DMS79 treated with DMSO at 0.1 percent for 48 hours (cell line): ENCODE results near the gene ENC1.

ENCODE experiments used
- DNase-seq: peaks from one replicate; lab custom pipeline; 2025; lab: John Stamatoyannopoulos, UW

Gene ENC1

GRCh38 chr5:74631081-74631953 lies 9.2 kb downstream of the ENC1 start:
- DNase-seq: no peak

DNA sequence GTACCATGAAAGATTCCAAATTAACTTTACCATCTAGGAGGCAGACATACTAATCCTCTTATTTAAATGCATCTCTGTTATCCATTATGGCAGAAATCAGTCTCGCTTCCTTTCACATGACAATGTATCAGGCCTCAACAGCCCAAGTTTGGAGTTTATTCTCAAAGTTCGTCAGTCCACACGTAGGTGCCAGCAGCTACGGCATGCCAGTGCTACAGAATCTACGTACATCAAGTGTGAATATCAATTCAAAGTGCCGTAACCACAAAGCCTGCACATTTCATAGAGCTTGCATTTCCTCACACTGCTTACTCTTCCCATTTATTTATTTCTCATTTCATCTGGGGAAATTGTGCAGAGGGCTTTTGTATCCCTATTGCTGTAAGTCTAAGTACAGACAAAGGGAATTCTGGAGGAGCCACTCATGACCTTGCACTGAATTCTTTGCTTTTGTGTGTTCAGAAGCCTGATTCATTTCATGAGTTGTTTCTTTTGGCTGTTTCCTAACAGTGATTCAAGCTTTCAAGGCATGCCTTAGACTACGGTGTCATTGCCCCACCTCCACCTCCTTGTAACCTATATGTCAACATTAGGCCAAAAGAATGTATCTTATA lies 10.0 kb downstream of the ENC1 start:
- DNase-seq: no peak

- no peak for DNase-seq
These were observed 11.2 kb downstream of the ENC1 start for GRCh38 chr5:74629326-74629725.

GRCh38 chr5:74628359-74628758 lies 12.2 kb downstream of the ENC1 start:
- DNase-seq: no peak

- no peak for DNase-seq
These were observed 12.8 kb downstream of the ENC1 start for GRCh38 chr5:74627646-74628279.

GRCh38 chr5:74626386-74627222 lies 13.9 kb downstream of the ENC1 start:
- DNase-seq: no peak

GRCh38 chr5:74625742-74626241 lies 14.7 kb downstream of the ENC1 start:
- no peak for DNase-seq

- no peak for DNase-seq
These were observed 15.5 kb downstream of the ENC1 start for GRCh38 chr5:74624931-74625505.

- DNase-seq: no peak
These were observed 16.0 kb downstream of the ENC1 start for GRCh38 chr5:74624501-74624900.

DNA sequence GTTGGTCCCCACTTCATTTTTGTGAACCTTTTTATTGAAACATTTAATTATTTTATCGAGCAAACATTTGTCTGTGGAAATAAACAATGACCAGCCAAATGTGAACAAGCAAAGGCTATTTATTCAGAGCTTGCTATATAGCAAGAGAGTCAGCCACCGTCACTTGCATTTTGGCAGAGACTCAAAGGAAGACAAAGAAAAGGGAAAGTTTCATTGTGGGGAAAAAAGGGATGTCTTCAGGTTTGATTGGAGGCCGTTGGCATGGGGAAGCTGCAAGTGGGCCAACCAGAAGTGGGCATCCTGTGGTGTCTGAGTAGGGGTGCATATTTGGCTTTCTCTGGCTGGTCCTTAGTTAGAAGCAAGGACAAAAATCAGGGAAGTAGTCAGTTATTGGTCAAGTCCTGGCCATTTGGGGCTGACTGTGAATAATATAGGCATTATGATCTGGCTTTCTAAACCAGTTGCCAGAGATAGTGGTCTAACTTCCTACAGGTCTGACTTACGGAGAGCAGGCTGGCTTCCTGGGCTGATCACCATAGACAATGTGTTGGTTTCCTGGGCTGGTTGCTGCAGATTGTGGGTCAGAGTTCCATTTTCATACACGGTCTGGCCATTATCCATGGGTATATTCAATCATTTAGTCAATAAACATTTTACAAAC lies 16.6 kb downstream of the ENC1 start:
- DNase-seq: no peak

DNA sequence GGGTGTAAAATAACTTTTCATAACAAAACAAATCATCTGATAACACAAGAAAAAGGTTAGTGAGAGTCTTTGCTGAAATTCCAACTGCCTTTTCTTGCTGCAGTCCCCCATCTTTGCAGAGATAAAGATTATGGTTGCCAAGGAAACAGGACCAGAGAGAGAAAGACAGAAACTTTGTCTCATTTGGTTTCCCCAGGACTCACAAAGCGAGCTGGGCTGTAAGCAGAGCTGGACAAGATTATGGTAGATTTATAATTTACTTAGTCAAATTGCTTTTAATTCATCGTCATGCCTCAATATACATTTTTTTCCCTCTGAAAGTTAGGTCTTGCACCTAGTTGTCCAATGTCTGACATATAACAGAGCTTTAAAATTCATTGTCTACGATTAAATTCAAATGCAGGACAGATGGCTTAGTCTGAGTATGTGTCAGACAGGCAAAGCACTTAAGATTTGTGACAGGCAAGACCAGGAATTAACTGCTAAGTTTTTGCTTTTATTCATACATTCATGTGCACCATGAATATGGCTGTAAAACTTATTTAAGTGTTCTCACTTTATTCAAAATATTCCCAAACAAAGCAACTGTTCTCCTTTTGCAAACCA lies 17.4 kb downstream of the ENC1 start:
- DNase-seq: no peak

GRCh38 chr5:74622122-74622521 lies 18.4 kb downstream of the ENC1 start:
- no peak for DNase-seq

GRCh38 chr5:74621492-74621891 lies 19.0 kb downstream of the ENC1 start:
- no peak for DNase-seq

DNA sequence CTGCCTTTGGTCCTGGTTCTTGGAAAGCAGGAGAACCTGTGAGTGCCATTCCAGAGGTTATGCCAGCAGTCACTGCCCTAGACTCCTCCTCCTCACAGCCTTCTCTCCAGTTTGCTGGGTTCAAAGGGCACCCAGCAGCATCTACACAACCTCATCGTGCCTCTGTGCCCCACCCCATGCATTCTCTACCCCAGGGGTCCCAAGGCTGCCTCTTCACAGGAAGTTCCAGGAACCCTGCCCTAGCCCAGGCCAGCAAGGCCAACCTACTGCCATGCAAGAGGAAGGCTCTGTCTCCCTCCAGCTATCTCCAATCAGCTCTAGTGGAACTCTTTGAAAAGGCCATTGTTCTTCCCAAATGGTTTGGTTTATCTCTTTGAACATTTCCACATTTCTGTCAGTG lies 21.2 kb downstream of the ENC1 start:
- no peak for DNase-seq

- no peak for DNase-seq
These were observed 22.4 kb downstream of the ENC1 start for GRCh38 chr5:74618106-74618505.

- DNase-seq: no peak
These were observed 23.3 kb downstream of the ENC1 start for GRCh38 chr5:74617202-74617601.

GRCh38 chr5:74616236-74617146 lies 24.0 kb downstream of the ENC1 start:
- no peak for DNase-seq

DNA sequence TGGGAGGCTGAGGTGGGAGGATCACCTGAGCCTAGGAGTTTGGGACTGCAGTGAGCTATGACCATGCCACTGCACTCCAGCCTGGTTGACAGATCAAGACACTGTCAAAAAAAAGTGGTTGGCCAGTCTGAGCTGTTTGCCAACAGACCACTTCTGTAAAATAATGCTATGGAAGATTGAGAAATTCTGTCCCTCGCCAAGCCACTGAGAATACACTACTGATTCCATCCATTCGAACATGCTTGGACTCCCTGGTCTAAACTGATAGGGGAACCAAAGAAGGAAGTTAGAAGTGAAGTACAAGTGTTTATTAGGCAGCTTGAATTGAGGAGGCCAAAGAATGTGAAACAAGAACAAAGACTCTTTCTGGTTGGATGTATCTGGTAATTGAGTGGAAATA lies 27.2 kb downstream of the ENC1 start:
- no peak for DNase-seq

DNA sequence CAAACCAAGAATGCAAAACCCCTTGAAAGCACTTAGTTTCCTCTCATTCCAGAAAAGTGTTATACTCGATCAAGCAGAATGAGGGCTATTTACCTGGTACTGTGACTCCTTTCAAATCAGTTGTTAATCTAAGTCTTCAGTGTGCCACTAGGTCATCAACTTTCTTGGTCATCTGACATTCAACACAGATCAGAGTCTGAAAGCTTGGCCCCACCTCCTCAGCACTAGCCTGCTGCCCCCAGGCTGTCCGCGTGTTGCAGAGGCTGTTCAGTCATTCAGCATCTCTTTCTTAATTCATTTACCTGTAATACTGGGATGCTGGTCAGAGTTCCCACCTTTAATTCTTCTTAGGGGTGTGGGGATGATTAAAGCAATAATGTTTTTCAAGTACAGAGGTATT lies 28.5 kb downstream of the ENC1 start:
- no peak for DNase-seq
